GM18861 (cell line): ENCODE results near the gene ERP27.

ENCODE experiments used
- ATAC-seq: cut with Tn5 transposase; IDR thresholded peaks from one replicate; pipeline ENCODE4 v1.9.1; 2021; ENCODE audit not compliant: unreplicated experiment

Gene ERP27

DNA sequence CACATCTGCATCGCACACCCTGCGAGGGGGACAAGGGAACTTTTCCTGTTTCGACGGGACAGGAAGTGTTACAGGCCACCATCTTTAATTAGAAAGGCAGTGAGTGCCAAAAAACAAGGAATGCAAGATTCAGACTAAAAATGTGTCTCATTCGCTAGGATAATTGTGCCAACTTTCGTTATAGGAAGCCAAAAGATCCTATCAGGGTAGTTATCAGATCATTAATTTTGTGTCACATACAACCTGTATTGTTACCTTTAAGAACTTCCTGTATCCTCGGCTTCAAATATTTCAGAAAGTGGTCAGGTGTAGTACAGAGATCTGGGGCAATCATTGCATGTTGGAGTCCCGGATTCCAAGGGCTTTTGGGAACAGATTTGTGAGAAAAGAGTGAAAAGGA is 33.5 kb downstream of the ERP27 start:
- no peak for ATAC-seq

DNA sequence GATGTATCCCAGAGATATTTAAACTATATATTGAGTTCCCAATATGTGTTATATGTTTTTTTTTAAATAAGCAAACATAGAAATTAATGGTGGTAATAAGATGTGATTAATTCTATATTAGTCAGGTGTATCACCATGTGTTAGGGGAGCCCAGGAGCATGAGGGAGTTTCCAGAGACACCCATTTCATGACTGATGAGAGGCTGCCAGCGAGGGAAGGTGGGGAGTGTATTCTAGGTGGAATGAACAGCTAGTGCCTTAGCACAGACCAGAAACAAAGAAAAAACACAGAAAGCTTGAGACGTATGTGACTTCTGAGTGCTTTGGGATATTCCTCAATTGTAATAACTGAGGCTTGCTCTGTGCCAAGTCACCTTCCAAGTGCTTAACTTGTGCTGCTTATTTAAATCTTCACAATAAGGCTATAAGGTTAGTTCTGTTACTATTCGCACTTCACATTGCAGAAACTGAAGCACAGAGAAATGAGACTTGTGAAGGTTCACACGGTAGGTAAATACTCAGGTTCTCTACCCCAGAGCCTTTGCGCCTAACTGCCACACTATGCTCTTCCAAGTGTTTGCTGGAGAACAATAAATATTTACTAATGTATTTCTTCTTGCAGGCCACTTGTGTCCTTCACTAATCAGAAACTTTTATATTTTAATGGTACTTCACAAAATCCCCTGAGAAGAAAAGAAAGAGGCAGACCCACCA is 34.8 kb downstream of the ERP27 start:
- ATAC-seq = no peak

DNA sequence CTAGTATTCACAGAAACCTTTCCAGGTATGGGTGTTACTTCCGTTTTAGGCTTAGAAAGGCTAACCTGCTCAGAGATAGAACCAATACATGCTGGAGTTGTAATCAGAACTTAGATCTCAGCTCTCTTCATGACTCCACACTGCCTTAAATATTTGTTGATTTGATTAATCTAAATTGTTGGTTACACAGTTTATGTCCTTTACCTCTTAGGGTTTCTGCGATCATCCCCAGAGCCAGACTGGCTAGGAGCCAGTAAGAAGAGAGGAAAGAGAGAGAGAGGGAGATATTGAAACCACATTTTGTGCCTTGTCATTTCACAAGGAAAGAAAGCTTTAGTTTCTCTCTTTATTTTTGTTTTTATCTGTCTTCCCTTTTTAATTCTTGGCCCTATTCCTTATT is 35.9 kb downstream of the ERP27 start:
- no peak for ATAC-seq

GRCh38 chr12:14901228-14901562 is 37.1 kb downstream of the ERP27 start:
- ATAC-seq = no peak

DNA sequence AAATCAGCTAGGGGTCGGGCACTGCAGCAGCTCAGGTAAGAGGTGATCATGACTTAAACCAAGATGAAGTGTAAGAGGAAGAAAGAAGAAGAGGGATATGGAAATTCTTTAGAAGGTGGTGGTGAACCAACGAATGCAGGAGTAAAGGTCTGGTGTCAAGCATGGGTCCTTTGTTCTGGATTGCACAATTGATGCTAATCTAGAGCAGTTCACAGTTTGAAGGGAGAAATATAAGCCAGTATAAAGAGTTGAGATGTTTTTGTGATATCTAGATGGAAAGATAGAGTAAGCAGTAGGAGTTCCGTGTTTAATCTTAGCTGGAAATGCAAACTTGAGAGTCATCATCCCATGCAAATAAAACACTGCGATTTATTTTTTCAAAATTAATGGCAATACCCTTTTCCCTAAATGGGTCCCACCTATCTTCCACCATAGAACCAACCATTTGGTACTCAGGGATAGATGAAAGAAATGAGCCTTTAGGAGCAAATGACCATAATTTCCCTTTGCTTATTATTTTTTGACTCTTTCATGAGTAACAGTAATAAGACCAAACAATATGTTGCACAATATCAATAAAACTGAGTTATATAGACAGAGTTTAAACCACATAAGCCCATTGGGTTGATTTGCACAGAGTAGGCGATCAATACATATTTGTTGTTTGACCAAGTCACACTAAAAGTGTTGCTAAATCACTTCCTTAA is 37.7 kb downstream of the ERP27 start:
- ATAC-seq = no peak

GRCh38 chr12:14896521-14897169 is 41.7 kb downstream of the ERP27 start:
- no peak for ATAC-seq

- no peak for ATAC-seq
Measured at GRCh38 chr12:14893506-14894250, 44.7 kb downstream of the ERP27 start.

GRCh38 chr12:14892726-14893505 is 45.4 kb downstream of the ERP27 start:
- no peak for ATAC-seq

DNA sequence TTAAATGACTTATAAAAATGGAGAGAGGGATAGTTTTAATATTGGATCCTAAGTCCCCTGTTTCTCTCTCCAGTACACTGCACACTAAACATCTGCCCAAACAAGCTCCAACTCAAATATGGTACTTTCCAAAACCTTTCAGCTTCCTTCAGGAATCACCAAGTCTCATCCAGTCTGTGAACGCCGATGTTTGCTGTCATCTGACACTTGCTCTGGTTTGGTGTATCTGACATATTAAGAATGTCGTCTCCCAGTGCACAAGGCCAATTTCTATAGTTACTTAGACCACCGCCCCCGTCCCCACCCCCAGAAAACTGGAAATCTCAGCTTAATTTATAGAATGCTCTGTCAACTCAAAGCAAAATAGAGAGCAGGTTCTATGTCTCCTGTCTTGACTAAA is 47.6 kb downstream of the ERP27 start:
- no peak for ATAC-seq

- ATAC-seq = no peak
Measured at GRCh38 chr12:14886271-14886670, 52.1 kb downstream of the ERP27 start.

DNA sequence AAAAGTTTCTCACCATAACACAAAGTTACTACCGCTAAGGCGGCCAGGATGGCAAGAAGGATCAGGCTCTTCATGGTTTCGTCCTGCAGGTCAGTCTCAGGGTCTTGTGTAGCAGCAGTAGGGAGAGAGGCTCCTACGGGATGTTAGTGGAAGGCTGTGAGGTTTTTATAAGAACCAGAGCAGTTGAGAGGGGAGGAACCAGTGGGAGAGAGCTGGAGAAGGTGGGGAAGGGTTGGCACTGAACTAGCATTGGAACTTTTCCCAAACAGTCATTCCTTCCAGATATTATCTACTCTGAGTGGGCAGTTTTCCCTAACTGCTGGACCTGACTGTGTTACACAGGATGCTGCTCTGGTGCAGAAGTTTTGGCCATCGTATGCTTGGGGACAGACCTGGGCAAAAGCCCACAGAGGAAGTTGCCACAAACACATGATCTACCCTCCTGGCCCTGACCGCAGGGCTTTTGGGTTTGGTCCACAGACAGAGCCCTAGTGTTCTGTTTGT is 52.6 kb downstream of the ERP27 start, which contains the start of gene MGP:
MGP (minus strand) TSS at position 137 of the 504 bp plus-strand sequence; CDS start at position 74, 63 bp downstream.
- ATAC-seq = no peak

GRCh38 chr12:14884458-14884878 is 53.9 kb downstream of the ERP27 start:
- ATAC-seq = peak; percentile 95

- no peak for ATAC-seq
Measured at GRCh38 chr12:14883686-14884085, 54.7 kb downstream of the ERP27 start.

GRCh38 chr12:14880890-14881453 is 57.4 kb downstream of the ERP27 start:
- ATAC-seq = no peak

DNA sequence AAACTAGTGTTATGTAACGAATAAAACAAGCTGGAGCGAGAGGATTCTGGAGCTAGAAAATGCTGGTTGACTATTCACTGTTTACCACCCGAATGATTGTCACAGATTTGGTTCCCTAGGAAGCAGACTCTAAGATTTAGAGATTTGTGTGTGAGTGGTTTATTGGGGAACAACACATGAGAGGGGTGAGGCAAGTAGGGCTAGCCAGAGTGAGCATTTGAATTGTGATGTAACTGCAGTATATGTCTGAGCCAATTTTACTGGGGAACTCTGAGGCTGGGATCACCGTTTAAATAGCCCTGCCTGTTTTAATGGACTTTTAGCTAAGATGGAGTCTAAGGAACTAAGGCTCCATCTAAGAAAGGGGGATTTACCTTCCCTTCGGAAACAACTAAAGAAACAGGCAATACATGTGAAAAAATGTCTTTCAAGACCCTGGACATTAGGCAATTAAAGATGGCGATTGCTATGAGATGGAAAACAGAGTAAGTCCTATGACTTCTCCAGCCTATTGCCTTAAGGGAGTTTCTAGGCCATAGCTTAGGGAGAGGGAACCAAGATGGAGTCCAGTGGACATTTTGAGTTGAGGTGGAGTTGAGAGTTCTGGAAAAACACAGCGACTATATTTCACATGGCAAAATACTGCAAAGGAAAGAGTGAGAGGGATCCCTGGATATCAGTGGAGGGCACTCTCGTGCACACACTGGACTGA is 59.0 kb downstream of the ERP27 start:
- ATAC-seq = no peak

- no peak for ATAC-seq
Measured at GRCh38 chr12:14878488-14878887, 59.8 kb downstream of the ERP27 start.

DNA sequence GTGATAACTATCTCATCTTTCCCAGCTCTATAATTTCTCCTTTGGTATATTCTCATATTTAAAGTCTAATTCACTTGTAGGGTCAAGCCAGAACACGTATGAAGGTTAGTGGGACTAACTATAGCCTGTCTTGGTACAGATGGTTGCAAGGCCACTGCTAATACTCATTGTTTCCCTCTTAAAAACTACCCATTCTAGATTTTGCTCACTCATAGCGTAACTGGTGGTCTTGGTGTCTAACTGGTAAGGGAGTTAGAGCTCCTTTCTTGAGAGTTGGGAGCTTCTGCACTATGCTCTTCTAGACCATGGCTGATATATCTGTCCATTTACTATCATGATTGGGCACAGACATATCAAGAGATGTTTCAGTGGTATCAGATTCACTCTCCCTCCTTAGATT is 61.5 kb downstream of the ERP27 start:
- no peak for ATAC-seq

- no peak for ATAC-seq
Measured at GRCh38 chr12:14874882-14875281, 63.5 kb downstream of the ERP27 start.

DNA sequence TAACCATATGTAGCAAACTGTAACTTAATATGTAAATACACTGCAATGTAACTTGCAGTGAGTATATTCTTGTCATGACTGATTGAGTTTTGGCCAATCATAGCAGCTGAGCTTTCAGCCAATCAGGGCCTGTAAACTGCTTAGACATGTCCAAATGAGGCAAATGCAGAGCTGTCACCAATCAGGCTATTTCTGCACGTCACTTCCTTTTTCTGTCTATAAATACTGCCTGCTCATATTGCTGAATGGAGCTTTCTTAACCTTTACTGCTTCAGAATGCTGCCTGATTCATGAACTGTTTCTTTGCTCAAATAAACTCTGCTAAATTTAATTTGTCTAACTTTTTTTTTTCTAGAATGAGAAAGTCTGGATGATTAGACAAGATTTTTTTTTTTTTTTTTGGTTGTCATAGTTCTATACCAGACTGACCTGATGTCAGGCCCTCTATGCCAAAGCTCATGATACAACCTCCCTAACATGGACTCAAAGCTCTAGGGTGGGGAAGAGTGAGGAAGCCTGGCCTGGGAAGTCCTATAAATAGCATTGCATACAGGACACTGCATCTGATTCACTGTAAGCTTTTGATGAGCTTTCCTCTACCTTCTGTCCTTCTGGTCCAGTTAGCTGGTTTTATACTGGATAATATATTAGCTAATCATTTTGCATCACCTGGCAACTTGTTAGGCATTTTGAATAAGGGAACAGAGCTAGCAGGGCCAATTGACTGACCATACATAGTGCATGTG is 64.7 kb downstream of the ERP27 start:
- no peak for ATAC-seq
